Mucosa of descending colon (tissue), 3 donors: ENCODE data around the gene EFNA5. TPM values are rescaled to one million over a fixed set of nuclear protein-coding genes. Genes with fewer than 3 reads are reported as not detected.

Experiments used
- ATAC-seq: fragments of 200-7000 bp; cut with Tn5 transposase; one replicate; pipeline ENCODE4 v1.9.1; 2020; ENCODE audit warnings: mild to moderate bottlenecking, moderate library complexity
- DNase-seq, 3 donors: peaks; one replicate each; pipeline ENCODE4 v3.0.0-alpha.2; 2020
- H3K36me3 ChIP-seq: fragments of 200-600 bp; one replicate; pipeline ENCODE4 v1.8.0; 2021; ENCODE audit warnings: low read depth, mild to moderate bottlenecking
- H3K4me1 ChIP-seq: fragments of 200-600 bp; one replicate; pipeline ENCODE4 v1.8.0; 2021; ENCODE audit warnings: low read depth, mild to moderate bottlenecking
- H3K4me3 ChIP-seq: fragments of 200-600 bp; one replicate; pipeline ENCODE4 v1.8.0; 2021; ENCODE audit warnings: mild to moderate bottlenecking
- H3K9me3 ChIP-seq: fragments of 200-600 bp; one replicate; pipeline ENCODE4 v1.8.0; 2021; ENCODE audit warnings: mild to moderate bottlenecking
- CTCF ChIP-seq: fragments of 200-600 bp; IDR thresholded peaks from one replicate; pipeline ENCODE4 v1.8.0; 2022; ENCODE audit warnings: antibody characterized with exemption, mild to moderate bottlenecking
- intact Hi-C, 2 donors: fragments of 100-400 bp; cut with DNase I in 1 of 2; cut with micrococcal nuclease in 1 of 2; formaldehyde crosslinking; loops; one replicate each; pipeline versions ENCODE4 v1.11.0 to v1.11.1; 2022; cut with DNase I, micrococcal nuclease
- total RNA-seq, 3 donors: library from RNA; stranded (reverse); fragmentation: NEBNext Ultra II Directional in 2 of 3; extraction: Animal tissue kit (Norgen Biotek cat#: 25700) in 2 of 3; gene quantifications; one replicate each; pipeline versions ENCODE4 v1.2.1 to v1.2.4, GENCODE V29; 2021 to 2023
- donor health status: DM: no; HTN: no; CAD: no; lungs with moderate emphysema.
- donor health status: DM: no; HTN: no; CAD: no.
- donor health status: DM: no; HTN: yes; CAD: no.

EFNA5 gene
- total RNA-seq, 3 donors from 2014 or later: 12.7 to 14.4 (median 14.3) TPM

- TF ChIP-seq CTCF: no peak
- Histone ChIP-seq H3K4me3 (no peak overlapping the region), H3K4me1 (peaks cover 9% of the 10 kb centered on the region), H3K9me3 (no peaks in the 10 kb centered on the region), H3K36me3 (no peaks in the 10 kb centered on the region)
- ATAC-seq (no peak), DNase-seq (no peak)
- intact Hi-C loops: no loop called here
These were observed 196.4 kb downstream of the EFNA5 start for GRCh38 chr5:107474361-107474715.

- H3K4me1 ChIP-seq: peaks cover 16% of the 10 kb centered on the region
- intact Hi-C loops: no loop called here
- DNase-seq: no peak
- H3K4me3 ChIP-seq: no peak overlapping the region
- no peaks in the 10 kb centered on the region for H3K36me3 ChIP-seq
- no peak for ATAC-seq
- TF ChIP-seq CTCF: no peak
- H3K9me3 ChIP-seq: no peaks in the 10 kb centered on the region
These were observed 198.1 kb downstream of the EFNA5 start for GRCh38 chr5:107472620-107473064.

- H3K4me1 ChIP-seq: peaks cover 7% of the 10 kb centered on the region
- ATAC-seq (no peak), DNase-seq (no peak)
- H3K36me3 ChIP-seq: no peaks in the 10 kb centered on the region
- no peaks in the 10 kb centered on the region for H3K9me3 ChIP-seq
- H3K4me3 ChIP-seq: no peak overlapping the region
- intact Hi-C loops: no loop called here
- TF ChIP-seq CTCF: no peak
These were observed 200.5 kb downstream of the EFNA5 start for GRCh38 chr5:107470295-107470582.

- H3K4me1 ChIP-seq: peaks cover 7% of the 10 kb centered on the region
- peak; percentile 37 for ATAC-seq
These were observed 201.0 kb downstream of the EFNA5 start for GRCh38 chr5:107469485-107470294.

GRCh38 chr5:107469064-107469463 is 201.7 kb downstream of the EFNA5 start:
- Histone ChIP-seq H3K36me3 (no peaks in the 10 kb centered on the region), H3K4me1 (peaks cover 7% of the 10 kb centered on the region), H3K4me3 (no peak overlapping the region), H3K9me3 (no peaks in the 10 kb centered on the region)
- DNase-seq (no peak), ATAC-seq (no peak)
- intact Hi-C loops: no loop called here
- no peak for TF ChIP-seq CTCF

More at GRCh38 chr5:107469485-107470294, 201.0 kb downstream of the EFNA5 start:
- Histone ChIP-seq H3K36me3 (no peaks in the 10 kb centered on the region), H3K9me3 (no peaks in the 10 kb centered on the region), H3K4me3 (no peak overlapping the region)
- no peak for DNase-seq
- no peak for TF ChIP-seq CTCF
- intact Hi-C loops: no loop called here
